Activated CD8-positive, alpha-beta memory T cell treated with anti-CD3 and anti-CD28 coated beads, Interleukin-2, amount 50 U/mL, for 4 hours (primary cell): ENCODE results near the gene COMTD1.
"Not testable (repeated sequence)": the region's sequence is repeated elsewhere in the genome, so short reads cannot be mapped to it uniquely, and the experiment has no call there.

Experiments used
- DNase-seq: peaks from one replicate; pipeline ENCODE4 v3.0.0-alpha.2; 2020

Gene COMTD1

GRCh38 chr10:75189266-75190096, 46.3 kb downstream of the COMTD1 start:
- no peak for DNase-seq

GRCh38 chr10:75188522-75188921, 47.2 kb downstream of the COMTD1 start:
- not testable (repeated sequence) for DNase-seq

GRCh38 chr10:75187961-75188426, 47.8 kb downstream of the COMTD1 start:
- peak; percentile 63 for DNase-seq

GRCh38 chr10:75186310-75186709, 49.4 kb downstream of the COMTD1 start:
- DNase-seq: no peak
